Endodermal cell (in vitro differentiated cells): Measurements from ENCODE around the gene CLDN19. TPM values are rescaled to one million over a fixed set of nuclear protein-coding genes. Genes with fewer than 3 reads are reported as not detected.
"Not testable (repeated sequence)": the region's sequence is repeated elsewhere in the genome, so short reads cannot be mapped to it uniquely, and the experiment has no call there.

Experiments used
- DNase-seq: peaks from one replicate; pipeline ENCODE4 v3.0.0-alpha.2; 2017
- H3K27ac ChIP-seq: 2 replicates; pipeline ENCODE4 v1.5.1; 2013; ENCODE audit warnings: mild to moderate bottlenecking, low read depth, low read length, moderate library complexity
- H3K27me3 ChIP-seq: 2 replicates; pipeline ENCODE4 v1.6.1; 2013; ENCODE audit warnings: mild to moderate bottlenecking, low read length, moderate library complexity; ENCODE audit not compliant: insufficient read depth, control insufficient read depth, poor library complexity, severe bottlenecking
- H3K36me3 ChIP-seq: 2 replicates; pipeline ENCODE4 v1.7.0; 2013; ENCODE audit warnings: mild to moderate bottlenecking, low read length, moderate library complexity; ENCODE audit not compliant: control insufficient read depth, insufficient read depth
- H3K4me1 ChIP-seq: one replicate; pipeline ENCODE4 v1.7.0; 2013; ENCODE audit warnings: low read length; ENCODE audit not compliant: control insufficient read depth, insufficient read depth
- H3K4me3 ChIP-seq: 2 replicates; pipeline ENCODE4 v1.5.1; 2013; ENCODE audit warnings: mild to moderate bottlenecking, low read length, moderate library complexity
- H3K9ac ChIP-seq: 2 replicates; pipeline ENCODE4 v1.6.1; 2013; ENCODE audit warnings: mild to moderate bottlenecking, low read length, moderate library complexity; ENCODE audit not compliant: poor library complexity, severe bottlenecking; ENCODE audit errors: extremely low read depth
- H3K9me3 ChIP-seq: 2 replicates; pipeline ENCODE4 v1.6.1; 2013; ENCODE audit warnings: mild to moderate bottlenecking, low read length, moderate library complexity; ENCODE audit not compliant: control insufficient read depth
- H3K27ac Mint-ChIP-seq: 2 replicates; pipeline ENCODE4 v1.8.0; 2020; ENCODE audit warnings: mixed read lengths
- H3K27me3 Mint-ChIP-seq: 2 replicates; pipeline ENCODE4 v1.8.0; 2021; ENCODE audit warnings: mild to moderate bottlenecking, mixed read lengths; ENCODE audit not compliant: insufficient read depth
- H3K36me3 Mint-ChIP-seq: 2 replicates; pipeline ENCODE4 v1.8.0; 2020; ENCODE audit warnings: low read depth, mixed read lengths
- H3K4me1 Mint-ChIP-seq: 2 replicates; pipeline ENCODE4 v1.8.0; 2020; ENCODE audit warnings: mixed read lengths
- H3K4me3 Mint-ChIP-seq: 2 replicates; pipeline ENCODE4 v1.8.0; 2020; ENCODE audit warnings: mild to moderate bottlenecking, moderate library complexity, mixed read lengths
- H3K9me3 Mint-ChIP-seq: 2 replicates; pipeline ENCODE4 v1.8.0; 2020; ENCODE audit warnings: mild to moderate bottlenecking, mixed read lengths
- WGBS, 2 experiments: methylation state at CpG; one replicate each; pipeline versions ENCODE4 v1.1.5 to v1.1.7; 2013; ENCODE audit warnings: missing lambda C conversion rate in 2 of 2, mixed read lengths in 1 of 2; ENCODE audit not compliant: insufficient coverage in 1 of 2, insufficient read length in 1 of 2; 5-methylcytosine and 5-hydroxymethylcytosine counted together
- total RNA-seq, 2 donors: library from RNA; stranded (reverse); fragmentation: NEBNext Ultra II Directional in 1 of 2; extraction: Animal tissue kit (Norgen Biotek cat#: 25700) in 1 of 2; gene quantifications; 2 replicates in 1 of 2; 3 replicates in 1 of 2; pipeline ENCODE4 v1.2.1, GENCODE V29; 2021
- TF ChIP-seq, protein P1 (sequence below): fragments of 200-600 bp; sonication (generic); conservative IDR thresholded peaks from 2 replicates; pipeline ENCODE4 v1.5.0; 2021; ENCODE audit warnings: antibody characterized with exemption, mild to moderate bottlenecking

The CLDN19 gene
- total RNA-seq, 2 donors from 2014 or later = 31.6 to 32.6 TPM

DNA sequence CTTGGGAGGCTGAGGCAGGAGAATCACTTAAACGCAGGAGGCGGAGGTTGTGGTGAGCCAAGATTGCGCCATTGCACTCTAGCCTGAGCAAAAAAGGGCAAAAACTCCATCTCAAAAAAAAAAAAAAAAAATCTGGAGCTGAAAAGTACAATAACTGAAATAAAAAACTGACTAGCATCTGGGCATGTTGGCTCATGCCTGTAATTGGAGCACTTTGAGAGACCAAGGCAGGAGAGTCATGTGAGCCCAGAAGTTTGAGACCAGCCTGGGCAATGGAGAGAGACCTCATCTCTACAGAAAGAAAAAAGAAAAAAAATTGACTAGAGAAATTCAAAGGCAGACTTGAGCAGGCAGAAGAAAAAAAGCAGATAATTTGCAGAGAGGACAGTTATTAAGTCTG is 18.1 kb downstream of the CLDN19 start:
- Histone ChIP-seq H3K36me3 (no peaks in the 10 kb centered on the region), H3K27ac (no peak overlapping the region), H3K4me1 (no peaks in the 10 kb centered on the region), H3K27me3 (no peaks in the 10 kb centered on the region), H3K9ac (no peak overlapping the region), H3K9me3 (no peaks in the 10 kb centered on the region), H3K4me3 (no peak overlapping the region)
- H3K4me3 Mint-ChIP-seq = no peak overlapping the region
- H3K4me1 Mint-ChIP-seq = peaks cover 9% of the 10 kb centered on the region
- DNase-seq = no peak
- H3K27ac Mint-ChIP-seq = no peak overlapping the region
- H3K9me3 Mint-ChIP-seq = peaks cover 2% of the 10 kb centered on the region
- no peaks in the 10 kb centered on the region for H3K27me3 Mint-ChIP-seq
- TF ChIP-seq, protein P1, sequence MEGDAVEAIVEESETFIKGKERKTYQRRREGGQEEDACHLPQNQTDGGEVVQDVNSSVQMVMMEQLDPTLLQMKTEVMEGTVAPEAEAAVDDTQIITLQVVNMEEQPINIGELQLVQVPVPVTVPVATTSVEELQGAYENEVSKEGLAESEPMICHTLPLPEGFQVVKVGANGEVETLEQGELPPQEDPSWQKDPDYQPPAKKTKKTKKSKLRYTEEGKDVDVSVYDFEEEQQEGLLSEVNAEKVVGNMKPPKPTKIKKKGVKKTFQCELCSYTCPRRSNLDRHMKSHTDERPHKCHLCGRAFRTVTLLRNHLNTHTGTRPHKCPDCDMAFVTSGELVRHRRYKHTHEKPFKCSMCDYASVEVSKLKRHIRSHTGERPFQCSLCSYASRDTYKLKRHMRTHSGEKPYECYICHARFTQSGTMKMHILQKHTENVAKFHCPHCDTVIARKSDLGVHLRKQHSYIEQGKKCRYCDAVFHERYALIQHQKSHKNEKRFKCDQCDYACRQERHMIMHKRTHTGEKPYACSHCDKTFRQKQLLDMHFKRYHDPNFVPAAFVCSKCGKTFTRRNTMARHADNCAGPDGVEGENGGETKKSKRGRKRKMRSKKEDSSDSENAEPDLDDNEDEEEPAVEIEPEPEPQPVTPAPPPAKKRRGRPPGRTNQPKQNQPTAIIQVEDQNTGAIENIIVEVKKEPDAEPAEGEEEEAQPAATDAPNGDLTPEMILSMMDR = no peak
- WGBS, 2 experiments = 90 to 100% methylated on average over 3 of the region's 3 CpGs
- H3K36me3 Mint-ChIP-seq = peaks cover 1% of the 10 kb centered on the region

GRCh38 chr1:42720868-42721267 is 19.2 kb downstream of the CLDN19 start:
- no peaks in the 10 kb centered on the region for H3K27me3 Mint-ChIP-seq

GRCh38 chr1:42714441-42714840 is 25.6 kb downstream of the CLDN19 start:
- Histone ChIP-seq H3K36me3 (peaks cover 32% of the 10 kb centered on the region), H3K9me3 (peaks cover 17% of the 10 kb centered on the region)
- H3K27ac Mint-ChIP-seq, H3K9me3 Mint-ChIP-seq, H3K4me3 ChIP-seq, H3K9ac ChIP-seq, H3K4me1 ChIP-seq, H3K27ac ChIP-seq, H3K27me3 Mint-ChIP-seq, DNase-seq, H3K4me1 Mint-ChIP-seq, H3K27me3 ChIP-seq, H3K4me3 Mint-ChIP-seq: not testable (repeated sequence)
- peaks cover 36% of the 10 kb centered on the region for H3K36me3 Mint-ChIP-seq

More at GRCh38 chr1:42720868-42721267, 19.2 kb downstream of the CLDN19 start:
- no peak overlapping the region for H3K27ac Mint-ChIP-seq
- peaks cover 1% of the 10 kb centered on the region for H3K36me3 Mint-ChIP-seq
- peaks cover 2% of the 10 kb centered on the region for H3K9me3 Mint-ChIP-seq
- Histone ChIP-seq H3K4me3 (no peak overlapping the region), H3K4me1 (no peaks in the 10 kb centered on the region), H3K9ac (no peak overlapping the region), H3K27me3 (no peaks in the 10 kb centered on the region), H3K36me3 (no peaks in the 10 kb centered on the region), H3K27ac (no peak overlapping the region), H3K9me3 (no peaks in the 10 kb centered on the region)
- 83 to 92% methylated on average over 1 of the region's 1 CpG for WGBS, 2 experiments
- peaks cover 9% of the 10 kb centered on the region for H3K4me1 Mint-ChIP-seq
- TF ChIP-seq, protein P1 = no peak
- no peak overlapping the region for H3K4me3 Mint-ChIP-seq
- no peak for DNase-seq

DNA sequence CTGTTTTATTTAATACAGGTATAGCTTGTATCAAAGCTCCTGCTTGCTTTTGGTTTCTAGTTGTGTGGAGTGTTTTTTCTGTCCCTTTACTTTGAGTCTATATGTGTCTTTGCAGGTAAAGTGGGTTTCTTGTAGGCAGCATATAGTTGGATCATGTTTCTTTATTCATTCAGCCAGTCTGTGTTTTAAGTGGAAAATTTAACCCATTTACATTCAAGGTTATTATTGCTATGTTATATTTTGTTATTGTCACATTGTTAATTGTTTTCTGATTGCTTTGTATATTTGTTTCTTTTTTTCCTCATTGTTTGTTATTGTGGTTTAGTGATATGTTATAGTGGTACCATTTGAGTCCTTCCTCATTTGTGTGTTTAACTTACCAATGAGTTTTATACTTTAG is 26.7 kb downstream of the CLDN19 start:
- no peak overlapping the region for H3K4me3 Mint-ChIP-seq
- H3K9me3 Mint-ChIP-seq = no peaks in the 10 kb centered on the region
- no peaks in the 10 kb centered on the region for H3K27me3 Mint-ChIP-seq
- TF ChIP-seq, protein P1 = no peak
- Histone ChIP-seq H3K9ac (no peak overlapping the region), H3K4me1 (no peaks in the 10 kb centered on the region), H3K9me3 (peaks cover 17% of the 10 kb centered on the region), H3K27me3 (no peaks in the 10 kb centered on the region), H3K27ac (no peak overlapping the region), H3K4me3 (no peak overlapping the region), H3K36me3 (peaks cover 37% of the 10 kb centered on the region)
- H3K4me1 Mint-ChIP-seq = peaks cover 2% of the 10 kb centered on the region
- no peak overlapping the region for H3K27ac Mint-ChIP-seq
- DNase-seq = no peak
- H3K36me3 Mint-ChIP-seq = peaks cover 45% of the 10 kb centered on the region

- H3K27me3 Mint-ChIP-seq, H3K4me3 Mint-ChIP-seq, H3K27ac ChIP-seq, H3K4me1 ChIP-seq, H3K27me3 ChIP-seq, H3K9ac ChIP-seq, H3K9me3 Mint-ChIP-seq, H3K4me3 ChIP-seq, H3K4me1 Mint-ChIP-seq, H3K27ac Mint-ChIP-seq, DNase-seq: not testable (repeated sequence)
- peaks cover 49% of the 10 kb centered on the region for H3K36me3 Mint-ChIP-seq
- Histone ChIP-seq H3K36me3 (peaks cover 42% of the 10 kb centered on the region), H3K9me3 (peaks cover 17% of the 10 kb centered on the region)
- WGBS, 2 experiments = 96 to 100% methylated on average over 1 to 2 of the region's 3 CpGs
These were observed 27.2 kb downstream of the CLDN19 start for GRCh38 chr1:42712808-42713207.
